ENCODE data around the gene FXYD7. TPM values are rescaled to one million over a fixed set of nuclear protein-coding genes. Genes with fewer than 3 reads are reported as not detected.
"Not testable (repeated sequence)": the region's sequence is repeated elsewhere in the genome, so short reads cannot be mapped to it uniquely, and the experiment has no call there.

FXYD7 gene
- total RNA-seq, 1 donor from 2014 or later: not detected

DNA sequence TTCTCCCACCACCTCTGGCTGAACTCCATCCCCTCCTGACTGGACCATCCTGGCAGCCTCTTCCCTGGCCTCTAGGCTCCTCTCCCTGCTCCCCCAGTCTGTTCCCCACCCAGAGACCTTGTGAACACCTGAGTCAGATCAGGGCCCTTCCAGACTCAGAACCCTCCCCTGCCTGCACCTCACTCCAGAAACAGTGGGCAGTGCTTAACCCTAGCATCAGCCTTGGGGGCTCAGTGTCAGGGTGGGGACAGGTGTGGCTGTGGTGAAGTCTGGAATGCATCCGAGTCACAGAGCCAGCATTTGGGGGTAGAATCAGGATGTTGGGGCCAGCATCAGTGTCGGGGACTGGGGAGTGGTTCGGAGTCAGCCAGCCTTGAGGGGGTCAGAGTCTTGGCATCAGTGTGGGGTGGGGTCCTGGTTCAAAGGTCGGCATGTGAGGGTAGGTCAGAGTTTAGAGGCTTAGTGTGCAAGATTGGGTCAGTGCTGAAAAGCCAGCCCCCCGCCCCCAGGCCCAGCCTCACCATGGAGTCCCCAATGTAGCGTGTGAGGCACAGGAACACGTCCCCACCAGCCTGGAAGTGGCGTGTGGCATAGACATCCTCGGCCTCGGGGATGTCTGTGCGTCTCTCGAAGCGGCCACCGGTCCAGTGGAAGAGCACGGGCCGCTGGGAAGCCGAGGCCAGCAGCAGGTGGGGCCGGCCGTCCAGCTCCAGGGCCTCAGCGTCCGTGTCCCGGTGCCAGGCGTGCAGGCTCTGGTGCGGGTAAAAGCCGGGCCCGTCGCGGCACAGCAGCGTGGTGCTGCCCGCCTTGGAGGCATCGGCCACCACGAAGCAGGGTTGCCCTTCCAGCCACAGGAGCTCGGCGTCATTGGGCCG lies 17.1 kb upstream of the FXYD7 start:
- no peaks in the 10 kb centered on the region for H3K36me3 ChIP-seq
- no peak for DNase-seq
- H3K27me3 ChIP-seq (ENCODE audit: low read depth): no peaks in the 10 kb centered on the region
- TF ChIP-seq, protein P1, sequence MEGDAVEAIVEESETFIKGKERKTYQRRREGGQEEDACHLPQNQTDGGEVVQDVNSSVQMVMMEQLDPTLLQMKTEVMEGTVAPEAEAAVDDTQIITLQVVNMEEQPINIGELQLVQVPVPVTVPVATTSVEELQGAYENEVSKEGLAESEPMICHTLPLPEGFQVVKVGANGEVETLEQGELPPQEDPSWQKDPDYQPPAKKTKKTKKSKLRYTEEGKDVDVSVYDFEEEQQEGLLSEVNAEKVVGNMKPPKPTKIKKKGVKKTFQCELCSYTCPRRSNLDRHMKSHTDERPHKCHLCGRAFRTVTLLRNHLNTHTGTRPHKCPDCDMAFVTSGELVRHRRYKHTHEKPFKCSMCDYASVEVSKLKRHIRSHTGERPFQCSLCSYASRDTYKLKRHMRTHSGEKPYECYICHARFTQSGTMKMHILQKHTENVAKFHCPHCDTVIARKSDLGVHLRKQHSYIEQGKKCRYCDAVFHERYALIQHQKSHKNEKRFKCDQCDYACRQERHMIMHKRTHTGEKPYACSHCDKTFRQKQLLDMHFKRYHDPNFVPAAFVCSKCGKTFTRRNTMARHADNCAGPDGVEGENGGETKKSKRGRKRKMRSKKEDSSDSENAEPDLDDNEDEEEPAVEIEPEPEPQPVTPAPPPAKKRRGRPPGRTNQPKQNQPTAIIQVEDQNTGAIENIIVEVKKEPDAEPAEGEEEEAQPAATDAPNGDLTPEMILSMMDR (IDR thresholded peaks at IDR 0.05; ENCODE audit: borderline replicate concordance): no peak
- peak overlapping the region; percentile 95 for H3K27ac ChIP-seq (replicated peaks)
- peaks cover 34% of the 10 kb centered on the region for H3K4me1 ChIP-seq
- H3K9me3 ChIP-seq (replicated peaks): no peaks in the 10 kb centered on the region
- intact Hi-C loops (cut with micrococcal nuclease): no loop called here
- H3K4me3 ChIP-seq: peak overlapping the region; percentile 29

DNA sequence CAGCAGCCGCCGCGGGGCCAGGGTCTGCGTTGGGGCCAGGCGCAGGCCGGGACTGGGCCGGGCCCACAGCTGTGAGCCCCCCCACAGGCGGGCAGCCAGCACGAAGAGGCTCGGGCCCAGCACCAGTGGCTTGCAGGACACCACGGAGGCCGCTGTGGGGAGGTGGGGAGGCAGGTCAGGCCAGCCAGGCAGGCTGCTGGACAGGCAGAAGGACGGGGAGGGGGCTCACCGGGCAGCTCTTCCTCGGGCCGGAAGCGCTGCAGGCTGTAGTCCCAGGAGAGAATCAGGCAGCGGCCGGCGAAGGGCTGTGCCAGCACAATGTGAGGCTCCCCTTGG lies 16.5 kb upstream of the FXYD7 start:
- TF ChIP-seq, protein P1 (IDR thresholded peaks at IDR 0.05; ENCODE audit: borderline replicate concordance): no peak
- DNase-seq: no peak
- no peaks in the 10 kb centered on the region for H3K27me3 ChIP-seq (ENCODE audit: low read depth)
- H3K9me3 ChIP-seq (replicated peaks): no peaks in the 10 kb centered on the region
- intact Hi-C loops (cut with micrococcal nuclease): no loop called here
- peak overlapping the region; percentile 95 for H3K27ac ChIP-seq (replicated peaks)
- H3K36me3 ChIP-seq: no peaks in the 10 kb centered on the region
- H3K4me3 ChIP-seq: peak overlapping the region; percentile 29
- H3K4me1 ChIP-seq: peaks cover 34% of the 10 kb centered on the region

DNA sequence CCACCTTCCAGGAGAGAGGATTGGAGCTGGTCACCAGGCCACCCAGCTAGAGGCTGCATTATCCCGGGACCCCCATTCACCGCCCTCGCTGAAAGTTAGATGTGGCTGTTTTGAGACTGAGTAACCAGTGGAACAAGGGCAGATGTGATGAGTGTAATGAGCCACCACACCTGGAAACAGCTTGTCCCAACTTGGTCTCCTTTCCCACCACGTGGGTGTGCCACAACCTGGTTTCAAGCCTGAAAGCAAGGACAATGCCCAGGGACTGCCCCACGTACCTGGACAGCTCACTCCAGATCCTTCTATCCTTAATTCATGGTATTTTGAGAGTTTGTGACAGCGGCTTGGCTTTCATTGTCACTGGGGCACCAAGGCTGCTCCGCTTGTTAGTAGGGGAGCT lies 15.2 kb upstream of the FXYD7 start:
- no peak overlapping the region for H3K27ac ChIP-seq (replicated peaks)
- TF ChIP-seq, protein P1 (IDR thresholded peaks at IDR 0.05; ENCODE audit: borderline replicate concordance): no peak

DNA sequence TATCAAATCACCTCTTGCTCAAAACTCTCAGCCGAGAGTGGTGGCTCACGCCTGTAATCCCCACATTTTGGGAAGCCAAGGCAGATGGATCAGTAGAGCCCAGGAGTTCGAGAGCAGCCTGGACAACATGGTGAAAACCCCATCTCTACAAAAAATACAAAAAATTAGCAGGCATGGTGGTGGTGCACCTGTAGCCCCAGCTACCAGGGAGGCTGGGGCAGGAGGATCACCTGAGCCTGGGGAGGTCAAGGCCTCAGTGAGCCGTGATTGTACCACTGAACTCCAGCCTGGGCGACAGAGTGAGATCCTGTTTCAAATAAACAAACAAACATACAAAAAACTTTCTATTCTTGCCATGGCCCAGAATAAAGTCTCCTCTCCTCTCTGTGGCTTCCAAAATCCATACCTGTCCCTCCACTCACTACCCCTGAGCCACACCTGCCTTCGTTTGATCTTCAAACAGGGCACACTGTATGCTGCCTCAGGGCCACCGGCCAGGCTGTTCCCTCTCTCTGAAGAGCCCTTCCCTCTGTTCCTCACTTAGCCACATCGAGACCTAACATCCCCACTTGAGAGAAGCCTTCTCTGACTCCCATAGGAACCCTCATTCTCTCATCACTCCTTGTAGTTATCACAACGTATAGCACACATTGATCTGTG lies 14.5 kb upstream of the FXYD7 start:
- no peaks in the 10 kb centered on the region for H3K36me3 ChIP-seq
- intact Hi-C loops (cut with micrococcal nuclease): no loop called here
- H3K9me3 ChIP-seq (replicated peaks): no peaks in the 10 kb centered on the region
- H3K27me3 ChIP-seq (ENCODE audit: low read depth): no peaks in the 10 kb centered on the region
- H3K4me3 ChIP-seq: no peak overlapping the region
- H3K4me1 ChIP-seq: peaks cover 29% of the 10 kb centered on the region
- DNase-seq: no peak
- TF ChIP-seq, protein P1 (IDR thresholded peaks at IDR 0.05; ENCODE audit: borderline replicate concordance): no peak
- no peak overlapping the region for H3K27ac ChIP-seq (replicated peaks)

More for the DNA sequence above, 15.2 kb upstream of the FXYD7 start:
- no peaks in the 10 kb centered on the region for H3K9me3 ChIP-seq (replicated peaks)
- H3K27me3 ChIP-seq (ENCODE audit: low read depth): no peaks in the 10 kb centered on the region
- no peak for DNase-seq
- intact Hi-C loops (cut with micrococcal nuclease): no loop called here
- peaks cover 34% of the 10 kb centered on the region for H3K4me1 ChIP-seq
- H3K36me3 ChIP-seq: no peaks in the 10 kb centered on the region
- H3K4me3 ChIP-seq: no peak overlapping the region

DNA sequence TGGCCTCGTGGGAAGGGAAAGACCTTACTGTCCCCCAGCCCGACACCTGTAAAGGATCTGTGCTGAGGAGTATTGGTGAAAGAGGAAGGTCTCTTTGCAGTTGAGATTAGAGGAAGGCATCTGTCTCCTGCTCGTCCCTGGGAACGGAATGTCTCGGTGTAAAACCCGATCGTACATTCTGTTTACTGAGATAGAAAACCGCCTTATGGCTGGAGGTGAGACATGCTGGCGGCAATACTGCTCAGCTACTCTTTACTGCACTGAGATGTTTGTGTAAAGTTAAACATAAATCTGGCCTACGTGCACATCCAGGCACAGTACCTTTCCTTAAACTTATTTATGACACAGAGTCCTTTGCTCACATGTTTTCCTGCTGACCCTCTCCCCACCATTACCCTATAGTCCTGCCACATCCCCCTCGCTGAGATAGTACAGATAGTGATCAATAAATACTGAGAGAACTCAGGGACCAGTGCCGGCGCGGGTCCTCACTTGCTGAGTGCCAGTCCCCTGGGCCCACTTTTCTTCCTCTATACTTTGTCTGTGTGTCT lies 13.3 kb upstream of the FXYD7 start:
- intact Hi-C loops (cut with micrococcal nuclease): not testable (repeated sequence)
- peak overlapping the region; percentile 38 for H3K27ac ChIP-seq (replicated peaks)

More for the DNA sequence above, 13.3 kb upstream of the FXYD7 start:
- H3K4me1 ChIP-seq: peaks cover 21% of the 10 kb centered on the region
- DNase-seq; H3K27me3 ChIP-seq (ENCODE audit: low read depth); H3K4me3 ChIP-seq; H3K9me3 ChIP-seq (replicated peaks); H3K36me3 ChIP-seq: not testable (repeated sequence)
